A673 (cell line): ENCODE results near the gene BEND6.

Source experiments
- CTCF ChIP-seq: fragments of 300-800, 200-600 bp; sonication (generic); conservative IDR thresholded peaks from 2 replicates; pipeline ENCODE4 v1.5.1; 2017; ENCODE audit warnings: low read depth, mild to moderate bottlenecking, antibody characterized with exemption, low read length, moderate library complexity, mixed read lengths
- EZH2 ChIP-seq: fragments of 200-600 bp; sonication (generic); IDR thresholded peaks from 2 replicates; pipeline ENCODE4 v1.6.1; 2017; ENCODE audit warnings: borderline replicate concordance, low read depth, mild to moderate bottlenecking, mixed read lengths, antibody characterized with exemption, low read length; ENCODE audit not compliant: poor library complexity, severe bottlenecking

- TF ChIP-seq CTCF (no peak), EZH2 (no peak)
Observed at GRCh38 chr6:56986611-56987010, 31.7 kb downstream of the BEND6 start.
